Measurements from ENCODE around the gene CLDN16. TPM values are rescaled to one million over a fixed set of nuclear protein-coding genes. Genes with fewer than 3 reads are reported as not detected.

The CLDN16 gene
- total RNA-seq (2022; extraction: Qiagen RNA extraction; ENCODE audit: low read depth), result not detected in 5 replicates

DNA sequence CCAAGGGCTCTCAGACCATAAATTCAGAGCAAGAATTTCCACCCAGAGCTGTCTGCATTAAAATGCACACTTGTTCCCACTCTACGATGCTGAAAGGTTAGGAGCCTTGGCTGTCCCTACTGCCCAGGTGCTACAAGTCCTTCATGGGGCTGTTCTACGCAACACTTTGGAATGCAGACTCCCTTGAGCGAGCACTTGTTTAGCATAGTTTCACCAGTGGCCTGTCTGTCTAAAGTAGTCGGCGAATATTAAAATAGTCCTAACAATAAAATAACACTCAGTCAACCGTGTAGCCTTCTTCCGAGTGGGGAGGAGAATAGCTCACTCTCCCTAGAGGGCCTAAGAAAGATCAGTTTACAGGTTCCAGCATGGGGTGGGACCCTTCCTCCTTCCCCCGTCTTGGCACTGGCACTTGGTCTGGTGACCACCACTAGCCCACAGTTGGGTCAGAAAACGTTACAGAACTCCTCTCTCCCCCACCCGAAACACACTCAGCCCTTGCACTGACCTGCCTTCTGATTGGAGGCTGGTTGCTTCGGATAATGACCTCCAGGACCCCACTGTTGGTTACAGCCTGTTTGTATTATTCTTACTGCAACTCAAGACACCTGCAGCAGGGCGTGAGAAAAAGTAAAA lies at the start of gene CLDN16:
CLDN16 (plus strand) TSS at position 586 of the 636 bp plus-strand sequence. CDS start 167 bp downstream, outside the sequence.

DNA sequence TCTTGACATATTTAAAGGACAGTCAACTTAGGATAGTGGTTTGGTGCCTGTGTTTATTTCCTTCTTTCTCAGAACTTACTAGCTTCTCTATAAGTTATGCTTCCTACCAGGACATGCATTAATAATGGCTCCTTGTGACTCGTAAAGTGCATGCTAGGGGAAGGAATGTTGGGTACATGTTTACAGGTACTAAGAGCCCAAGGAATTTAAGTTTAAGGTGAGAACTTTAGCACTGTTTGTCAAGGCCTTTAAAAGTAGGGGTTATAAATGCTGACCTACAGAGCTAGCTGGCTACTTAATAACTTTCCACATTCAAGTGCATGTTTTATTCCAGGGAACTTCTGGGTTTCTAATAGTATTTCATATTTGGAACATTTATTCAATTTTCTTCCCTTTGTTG lies 61.8 kb downstream of the CLDN16 start, which contains the start of gene TMEM207:
TMEM207 (minus strand) TSS at position 101 of the 400 bp plus-strand sequence; CDS start at position 9, 92 bp downstream.

Other genes with a start within 250 kb of the CLDN16 start
- gene CLDN1, start 65.7 kb upstream of the CLDN16 start, total RNA-seq (2022; extraction: Qiagen RNA extraction; ENCODE audit: low read depth), result 18.5 to 23.3 TPM (median 21.3 TPM) in 5 replicates
- gene TMEM207, start 61.7 kb downstream of the CLDN16 start, total RNA-seq (2022; extraction: Qiagen RNA extraction; ENCODE audit: low read depth), result not detected in 5 replicates
- gene IL1RAP, start 125.9 kb downstream of the CLDN16 start, total RNA-seq (2022; extraction: Qiagen RNA extraction; ENCODE audit: low read depth), result 5.2 to 6.6 TPM (median 6.5 TPM) in 5 replicates

Measured in A549 treated with GW870086 at 1 μM for 4 hours (cell line).